SU-DHL-6 (cell line): Measurements from ENCODE around the gene KCNIP4.

Source experiments
- H2AFZ ChIP-seq: fragments of 200-600 bp; sonication (generic); 2 replicates; pipeline ENCODE4 v1.6.1; 2014; ENCODE audit warnings: low read depth, mild to moderate bottlenecking, moderate library complexity, mixed read lengths, antibody characterized with exemption, low read length; ENCODE audit not compliant: severe bottlenecking
- H3F3A ChIP-seq: fragments of 200-600 bp; shearing (Covaris generic); 2 replicates; pipeline ENCODE4 v1.6.0; 2016; ENCODE audit warnings: antibody characterized with exemption, mild to moderate bottlenecking; ENCODE audit not compliant: insufficient read depth
- H3K27ac ChIP-seq: fragments of 200-600 bp; sonication (generic); 2 replicates; pipeline ENCODE4 v1.5.1; 2016; ENCODE audit warnings: low read depth, mild to moderate bottlenecking, low read length, moderate library complexity, mixed read lengths
- H3K27me3 ChIP-seq: fragments of 200-600 bp; sonication (generic), shearing (Covaris generic); 2 replicates; pipeline ENCODE4 v1.6.0; 2014; ENCODE audit warnings: mild to moderate bottlenecking, low read length
- H3K36me3 ChIP-seq: fragments of 200-600 bp; sonication (generic); 2 replicates; pipeline ENCODE4 v1.6.1; 2014; ENCODE audit warnings: mild to moderate bottlenecking, low read length, mixed read lengths
- H3K4me2 ChIP-seq: fragments of 300-600, 200-600 bp; shearing (Covaris generic), sonication (generic); 2 replicates; pipeline ENCODE4 v1.6.0; 2014; ENCODE audit warnings: low read length, low read depth, mild to moderate bottlenecking; ENCODE audit not compliant: poor library complexity, severe bottlenecking
- H3K4me3 ChIP-seq: fragments of 200-600 bp; sonication (generic); 2 replicates; pipeline ENCODE4 v1.5.1; 2014; ENCODE audit warnings: antibody characterized with exemption, low read length, mild to moderate bottlenecking, mixed read lengths; ENCODE audit not compliant: insufficient read depth, poor library complexity, severe bottlenecking
- H3K79me2 ChIP-seq: fragments of 200-600 bp; sonication (generic); 2 replicates; pipeline ENCODE4 v1.6.1; 2014; ENCODE audit warnings: mild to moderate bottlenecking, low read length, moderate library complexity; ENCODE audit not compliant: insufficient read depth
- H3K9ac ChIP-seq: fragments of 200-600 bp; sonication (generic); 2 replicates; pipeline ENCODE4 v1.7.0; 2014; ENCODE audit warnings: mild to moderate bottlenecking, low read length
- H3K9me2 ChIP-seq: fragments of 200-600 bp; sonication (generic); replicated peaks from 2 replicates; pipeline ENCODE4 v1.6.1; 2014; ENCODE audit warnings: low read length; ENCODE audit not compliant: insufficient read depth
- H3K9me3 ChIP-seq: fragments of 200-600 bp; sonication (generic); 2 replicates; pipeline ENCODE4 v1.6.1; 2014; ENCODE audit warnings: low read length, mixed read lengths; ENCODE audit not compliant: insufficient read depth
- H4K20me1 ChIP-seq: fragments of 200-600 bp; sonication (generic); 2 replicates; pipeline ENCODE4 v1.6.1; 2014; ENCODE audit warnings: low read depth, mild to moderate bottlenecking, antibody characterized with exemption, low read length, moderate library complexity, mixed read lengths
- CTCF ChIP-seq: fragments of 200-600 bp; sonication (generic); IDR thresholded peaks from one replicate; pipeline ENCODE4 v1.5.1; 2017; ENCODE audit warnings: antibody characterized with exemption, mild to moderate bottlenecking, low read length, moderate library complexity; ENCODE audit not compliant: insufficient read depth, poor library complexity, severe bottlenecking
- EZH2phosphoT487 ChIP-seq: fragments of 200-600 bp; sonication (generic), shearing (Covaris generic); conservative IDR thresholded peaks from 2 replicates; pipeline ENCODE4 v1.6.1; 2018; ENCODE audit warnings: mild to moderate bottlenecking, antibody characterized with exemption, low read length, moderate library complexity, mixed read lengths

KCNIP4 gene

GRCh38 chr4:20829617-20830357 is 1118.8 kb downstream of the KCNIP4 start:
- TF ChIP-seq EZH2phosphoT487, result no peak
- no peak for TF ChIP-seq CTCF
- Histone ChIP-seq H3K9ac (no peak overlapping the region), H3K36me3 (no peaks in the 10 kb centered on the region), H3K27ac (no peak overlapping the region), H3K9me2 (no peaks in the 10 kb centered on the region), H3K9me3 (no peaks in the 10 kb centered on the region), H3K4me2 (no peak overlapping the region), H3F3A (no peaks in the 10 kb centered on the region), H3K79me2 (no peaks in the 10 kb centered on the region), H3K27me3 (no peaks in the 10 kb centered on the region), H4K20me1 (no peaks in the 10 kb centered on the region), H2AFZ (no peak overlapping the region), H3K4me3 (no peak overlapping the region)

GRCh38 chr4:20825505-20825904 is 1123.1 kb downstream of the KCNIP4 start:
- Histone ChIP-seq H3K79me2 (no peaks in the 10 kb centered on the region), H3K4me2 (no peak overlapping the region), H3F3A (no peaks in the 10 kb centered on the region), H2AFZ (no peak overlapping the region), H4K20me1 (no peaks in the 10 kb centered on the region), H3K27ac (no peak overlapping the region), H3K9me3 (no peaks in the 10 kb centered on the region), H3K4me3 (no peak overlapping the region), H3K27me3 (no peaks in the 10 kb centered on the region), H3K9ac (no peak overlapping the region), H3K9me2 (no peaks in the 10 kb centered on the region), H3K36me3 (no peaks in the 10 kb centered on the region)
- TF ChIP-seq CTCF, result no peak
- TF ChIP-seq EZH2phosphoT487, result no peak

- Histone ChIP-seq H3K27ac (no peak overlapping the region), H3K79me2 (no peaks in the 10 kb centered on the region), H3K4me3 (no peak overlapping the region), H3K9ac (no peak overlapping the region), H3K27me3 (no peaks in the 10 kb centered on the region), H3K36me3 (no peaks in the 10 kb centered on the region), H3K4me2 (no peak overlapping the region), H3K9me2 (no peaks in the 10 kb centered on the region), H2AFZ (no peak overlapping the region), H3F3A (no peaks in the 10 kb centered on the region), H4K20me1 (no peaks in the 10 kb centered on the region), H3K9me3 (no peaks in the 10 kb centered on the region)
- TF ChIP-seq CTCF (no peak), EZH2phosphoT487 (no peak)
Measured at GRCh38 chr4:20816287-20816686, 1132.3 kb downstream of the KCNIP4 start.
